Mesenchymal stem cell (in vitro differentiated cells and primary cell): ENCODE results near the gene TAF15. TPM values are rescaled to one million over a fixed set of nuclear protein-coding genes. Genes with fewer than 3 reads are reported as not detected.

ENCODE experiments used
- DNase-seq: peaks from one replicate; pipeline ENCODE4 v3.0.0-alpha.2; 2013
- H2AFZ ChIP-seq: one replicate; pipeline ENCODE4 v1.6.1; 2013; ENCODE audit warnings: low read depth, mild to moderate bottlenecking, control low read depth, inconsistent platforms, low read length, moderate library complexity
- H2AK5ac ChIP-seq: 2 replicates; pipeline ENCODE4 v1.6.1; 2013; ENCODE audit warnings: low read length, moderate library complexity, mild to moderate bottlenecking, inconsistent platforms; ENCODE audit not compliant: severe bottlenecking
- H2BK120ac ChIP-seq: one replicate; pipeline ENCODE4 v1.6.1; 2013; ENCODE audit warnings: low read depth, mild to moderate bottlenecking, inconsistent platforms, low read length, moderate library complexity
- H2BK12ac ChIP-seq, 2 experiments: one replicate each; pipeline ENCODE4 v1.6.1; 2013; ENCODE audit warnings: inconsistent platforms in 2 of 2, low read length in 2 of 2, mild to moderate bottlenecking in 2 of 2, moderate library complexity in 2 of 2, control low read depth in 1 of 2
- H2BK15ac ChIP-seq: one replicate; pipeline ENCODE4 v1.6.1; 2013; ENCODE audit warnings: mild to moderate bottlenecking, low read depth, inconsistent platforms; ENCODE audit not compliant: poor library complexity, severe bottlenecking
- H2BK5ac ChIP-seq: 2 replicates; pipeline ENCODE4 v1.6.1; 2013; ENCODE audit warnings: low read depth, mild to moderate bottlenecking, low read length, control low read depth, inconsistent platforms; ENCODE audit not compliant: poor library complexity, severe bottlenecking
- H3K14ac ChIP-seq, 2 experiments: one replicate each; pipeline ENCODE4 v1.6.1; 2013; ENCODE audit warnings: inconsistent platforms in 2 of 2, low read length in 2 of 2, control low read depth in 1 of 2, mild to moderate bottlenecking in 1 of 2, moderate library complexity in 1 of 2
- H3K18ac ChIP-seq, 2 experiments: one replicate each; pipeline ENCODE4 v1.6.1; 2013; ENCODE audit warnings: inconsistent platforms in 2 of 2, low read length in 2 of 2, control low read depth in 1 of 2, low read depth in 1 of 2, mild to moderate bottlenecking in 1 of 2
- H3K23ac ChIP-seq, 2 experiments: one replicate each; pipeline ENCODE4 v1.6.1; 2013; ENCODE audit warnings: inconsistent platforms in 2 of 2, low read length in 2 of 2, mild to moderate bottlenecking in 2 of 2, moderate library complexity in 2 of 2, control low read depth in 1 of 2
- H3K27ac ChIP-seq: 2 replicates; pipeline ENCODE4 v1.5.1; 2013; ENCODE audit warnings: mild to moderate bottlenecking, moderate library complexity, low read length, control low read depth, inconsistent platforms; ENCODE audit not compliant: poor library complexity, severe bottlenecking
- H3K27me3 ChIP-seq, 2 experiments: 2 replicates each; pipeline versions ENCODE4 v1.6.1 to v1.7.0; 2013; ENCODE audit warnings: low read length in 2 of 2, mild to moderate bottlenecking in 2 of 2, moderate library complexity in 2 of 2, control low read depth in 1 of 2, inconsistent platforms in 1 of 2; ENCODE audit not compliant: control insufficient read depth in 1 of 2, insufficient read depth in 1 of 2
- H3K36me3 ChIP-seq, 2 experiments: 2 replicates each; pipeline versions ENCODE4 v1.6.1 to v1.7.0; 2013; ENCODE audit warnings: low read length in 2 of 2, control low read depth in 1 of 2, inconsistent platforms in 1 of 2, low read depth in 1 of 2, mild to moderate bottlenecking in 1 of 2; ENCODE audit not compliant: insufficient read depth in 2 of 2, control insufficient read depth in 1 of 2
- H3K4ac ChIP-seq, 2 experiments: one replicate each; pipeline ENCODE4 v1.6.1; 2013; ENCODE audit warnings: inconsistent platforms in 2 of 2, low read length in 2 of 2, mild to moderate bottlenecking in 2 of 2, moderate library complexity in 2 of 2, control low read depth in 1 of 2, low read depth in 1 of 2
- H3K4me1 ChIP-seq: 2 replicates; pipeline ENCODE4 v1.6.1; 2013; ENCODE audit warnings: low read depth, low read length, control low read depth; ENCODE audit not compliant: control insufficient read depth, insufficient read depth
- H3K4me2 ChIP-seq: 2 replicates; pipeline ENCODE4 v1.6.1; 2013; ENCODE audit warnings: low read length, mild to moderate bottlenecking, inconsistent platforms; ENCODE audit not compliant: poor library complexity, severe bottlenecking
- H3K4me3 ChIP-seq, 2 experiments: 2 replicates each; pipeline versions ENCODE4 v1.5.1 to v1.7.0; 2013; ENCODE audit warnings: low read length in 2 of 2, mild to moderate bottlenecking in 2 of 2, control low read depth in 1 of 2, low read depth in 1 of 2; ENCODE audit not compliant: insufficient read depth in 1 of 2
- H3K79me1 ChIP-seq: replicated peaks from 2 replicates; pipeline ENCODE4 v1.6.1; 2013; ENCODE audit warnings: mild to moderate bottlenecking, control low read depth, low read length, inconsistent platforms; ENCODE audit not compliant: poor library complexity, severe bottlenecking
- H3K9ac ChIP-seq: 2 replicates; pipeline ENCODE4 v1.7.0; 2013; ENCODE audit warnings: mild to moderate bottlenecking, low read length, moderate library complexity
- H3K9me3 ChIP-seq: 2 replicates; pipeline ENCODE4 v1.7.0; 2013; ENCODE audit warnings: mild to moderate bottlenecking, low read length; ENCODE audit not compliant: control insufficient read depth
- H4K8ac ChIP-seq: one replicate; pipeline ENCODE4 v1.6.1; 2013; ENCODE audit warnings: inconsistent platforms, mild to moderate bottlenecking, low read length, moderate library complexity
- H4K91ac ChIP-seq: one replicate; pipeline ENCODE4 v1.6.1; 2013; ENCODE audit warnings: mild to moderate bottlenecking, low read length, inconsistent platforms
- WGBS: methylation state at CpG from one replicate; pipeline ENCODE4 v1.1.7; 2013; ENCODE audit warnings: mixed read lengths; 5-methylcytosine and 5-hydroxymethylcytosine counted together
- polyA plus RNA-seq, 2 experiments: library from polyadenylated mRNA; stranded (reverse); fragments of 200-250 nt; gene quantifications; one replicate each; pipeline ENCODE4 v1.2.3, GENCODE V29; 2013

Gene TAF15
- polyA plus RNA-seq (2013, experiment 1 of 2) = 77.4 TPM
- polyA plus RNA-seq (2013, experiment 2 of 2) = 77.5 TPM

- H4K8ac ChIP-seq = peak within 1 kb of the TSS; percentile 87
- H3K27ac ChIP-seq = peak within 1 kb of the TSS; percentile 99
- H3K9me3 ChIP-seq = no peaks in the 10 kb centered on the region
- no peaks in the 10 kb centered on the region for H3K27me3 ChIP-seq
- peak within 1 kb of the TSS; percentile 87 for H2BK5ac ChIP-seq
- H3K9ac ChIP-seq = peak within 1 kb of the TSS; percentile 96
- peak; percentile 100 for DNase-seq
- H2AK5ac ChIP-seq = peak within 1 kb of the TSS; percentile 15
- 2% methylated on average over 58 of the region's 71 CpGs for WGBS
- peak within 1 kb of the TSS in 1 of 2 experiments; percentile 91 for H3K23ac ChIP-seq
- H3K4ac ChIP-seq = peak within 1 kb of the TSS; percentile 60 to 82
- H3K4me3 ChIP-seq = peak within 1 kb of the TSS; percentile 91 to 93
- peak within 1 kb of the TSS; percentile 18 for H2AFZ ChIP-seq
- H3K4me2 ChIP-seq = peak within 1 kb of the TSS; percentile 93
- peaks cover 4% of the 10 kb centered on the region for H3K4me1 ChIP-seq
- no peak within 1 kb of the TSS for H2BK120ac ChIP-seq
- peak within 1 kb of the TSS; percentile 2 for H2BK15ac ChIP-seq
- peak within 1 kb of the TSS in 1 of 2 experiments; percentile 94 for H3K14ac ChIP-seq
- H2BK12ac ChIP-seq = peak within 1 kb of the TSS in 1 of 2 experiments; percentile 73
- peaks cover 3 to 5% of the 10 kb centered on the region in 2 experiments for H3K36me3 ChIP-seq
- no peaks in the 10 kb centered on the region for H3K79me1 ChIP-seq
- peak within 1 kb of the TSS; percentile 89 to 97 for H3K18ac ChIP-seq
- peak within 1 kb of the TSS; percentile 92 for H4K91ac ChIP-seq
Observed at GRCh38 chr17:35808962-35809854, at the start of gene TAF15. Gene TAF15, plus strand, starts transcription at chr17:35809484. Its CDS starts 86 bp downstream, at chr17:35809570.

- Histone ChIP-seq H2AK5ac (no peak within 1 kb of the TSS), H3K4ac (no peak within 1 kb of the TSS), H3K4me3 (no peak within 1 kb of the TSS), H3K18ac (no peak within 1 kb of the TSS), H3K4me2 (no peak within 1 kb of the TSS), H2BK120ac (no peak within 1 kb of the TSS), H3K79me1 (no peaks in the 10 kb centered on the region), H3K14ac (no peak within 1 kb of the TSS), H2BK12ac (no peak within 1 kb of the TSS), H3K4me1 (peaks cover 15% of the 10 kb centered on the region), H4K91ac (no peak within 1 kb of the TSS), H3K9me3 (no peaks in the 10 kb centered on the region), H2BK5ac (no peak within 1 kb of the TSS), H3K27ac (no peak within 1 kb of the TSS), H3K9ac (no peak within 1 kb of the TSS), H3K36me3 (no peaks in the 10 kb centered on the region), H3K23ac (no peak within 1 kb of the TSS), H2BK15ac (no peak within 1 kb of the TSS), H4K8ac (no peak within 1 kb of the TSS), H2AFZ (no peak within 1 kb of the TSS), H3K27me3 (peaks cover 12 to 57% of the 10 kb centered on the region in 2 experiments)
- no CpG with 5 or more reads among the region's 1 CpG for WGBS
- DNase-seq = no peak
Observed at GRCh38 chr17:35760587-35760986, 48.7 kb upstream of the TAF15 start, which contains the start of gene C17orf50. Gene C17orf50, plus strand, starts transcription at chr17:35760887. Its CDS starts 55 bp downstream, at chr17:35760942.

GRCh38 chr17:35761601-35762000 is 47.7 kb upstream of the TAF15 start:
- Histone ChIP-seq H3K18ac (no peak overlapping the region), H3K36me3 (no peaks in the 10 kb centered on the region), H3K4me1 (peaks cover 16% of the 10 kb centered on the region), H2AFZ (no peak overlapping the region), H4K91ac (no peak overlapping the region), H2BK15ac (no peak overlapping the region), H3K14ac (no peak overlapping the region), H2BK120ac (no peak overlapping the region), H3K4me2 (no peak overlapping the region), H3K4me3 (no peak overlapping the region), H3K9ac (no peak overlapping the region), H3K23ac (no peak overlapping the region), H3K79me1 (no peaks in the 10 kb centered on the region), H4K8ac (no peak overlapping the region), H3K27ac (no peak overlapping the region), H2BK12ac (no peak overlapping the region), H3K27me3 (peaks cover 13 to 62% of the 10 kb centered on the region in 2 experiments), H2AK5ac (no peak overlapping the region), H3K4ac (no peak overlapping the region), H2BK5ac (no peak overlapping the region), H3K9me3 (no peaks in the 10 kb centered on the region)
- WGBS = 93% methylated on average over 5 of the region's 5 CpGs
- DNase-seq = no peak

GRCh38 chr17:35763767-35764122 is 45.5 kb upstream of the TAF15 start:
- H3K79me1 ChIP-seq = no peaks in the 10 kb centered on the region

More at GRCh38 chr17:35763767-35764122, 45.5 kb upstream of the TAF15 start:
- peaks cover 29 to 76% of the 10 kb centered on the region in 2 experiments for H3K27me3 ChIP-seq
- no peak overlapping the region for H3K27ac ChIP-seq
- no peak overlapping the region for H3K23ac ChIP-seq
- no peak overlapping the region for H4K91ac ChIP-seq
- H2AFZ ChIP-seq = no peak overlapping the region
- H3K14ac ChIP-seq = no peak overlapping the region
- H3K9ac ChIP-seq = peak overlapping the region; percentile 53
- peak overlapping the region; percentile 5 to 66 for H3K4me3 ChIP-seq
- no peak overlapping the region for H2AK5ac ChIP-seq
- H3K4me2 ChIP-seq = peak overlapping the region; percentile 60
- H2BK120ac ChIP-seq = no peak overlapping the region
- no peaks in the 10 kb centered on the region for H3K9me3 ChIP-seq
- H3K4me1 ChIP-seq = peaks cover 16% of the 10 kb centered on the region
- no peak overlapping the region for H2BK5ac ChIP-seq
- no peak overlapping the region for H3K18ac ChIP-seq
- DNase-seq = no peak
- H2BK12ac ChIP-seq = no peak overlapping the region
- H4K8ac ChIP-seq = no peak overlapping the region
- H3K36me3 ChIP-seq = no peaks in the 10 kb centered on the region
- WGBS = 35% methylated on average over 16 of the region's 17 CpGs
- H2BK15ac ChIP-seq = no peak overlapping the region
- no peak overlapping the region for H3K4ac ChIP-seq
